Right renal cortex interstitium (tissue), 3 donors: ENCODE measurements around the gene TRAF2. TPM values are rescaled to one million over a fixed set of nuclear protein-coding genes. Genes with fewer than 3 reads are reported as not detected.

Experiments
- DNase-seq, 3 donors: peaks; one replicate each; pipeline ENCODE4 v3.0.0-alpha.2; 2013; ENCODE audit warnings: low read depth in 3 of 3, low spot score in 2 of 3
- polyA plus RNA-seq, 3 donors: library from polyadenylated mRNA; unstranded; fragments of 120-200 nt; gene quantifications; one replicate each; pipeline ENCODE4 v1.2.1, GENCODE V29; 2013; ENCODE audit not compliant: insufficient read length in 3 of 3

The TRAF2 gene
- polyA plus RNA-seq, 3 donors: 10.1 to 14.0 (median 10.1) TPM

DNA sequence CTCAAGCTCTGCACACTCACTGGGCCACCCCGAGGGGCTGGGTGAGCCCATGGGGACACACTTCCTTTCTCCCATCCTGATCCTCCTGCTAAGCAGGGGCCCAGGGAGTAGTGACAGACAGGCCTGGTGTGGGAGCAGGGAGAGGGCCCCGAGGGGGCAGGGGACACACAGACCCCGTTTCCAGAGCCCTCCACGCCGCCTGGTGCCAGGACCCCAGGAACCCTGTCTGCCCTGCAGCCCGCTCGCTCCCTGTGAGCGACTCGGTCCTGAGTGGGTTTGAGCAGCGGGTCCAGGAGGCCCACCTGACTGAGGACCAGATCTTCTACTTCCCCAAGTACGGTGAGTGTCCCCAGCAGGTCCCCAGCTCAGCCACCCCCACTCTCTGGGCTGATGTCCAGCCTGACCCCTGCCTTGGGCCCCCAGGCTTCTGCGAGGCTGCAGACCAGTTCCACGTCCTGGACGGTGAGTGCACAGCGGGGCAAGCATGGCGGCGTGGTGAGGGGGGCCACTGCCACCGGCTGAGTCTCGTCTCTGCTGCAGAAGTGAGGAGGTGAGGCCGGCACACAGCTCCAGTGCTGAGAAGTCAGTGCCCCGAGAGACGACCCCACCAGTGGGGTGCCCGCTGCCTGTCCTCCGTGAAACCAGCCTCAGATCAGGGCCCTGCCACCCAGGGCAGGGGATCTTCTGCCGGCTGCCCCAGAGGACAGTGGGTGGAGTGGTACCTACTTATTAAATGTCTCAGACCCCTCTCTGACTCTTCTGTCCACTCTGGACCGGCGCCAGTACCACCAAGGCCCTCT, 60.1 kb downstream of the TRAF2 start:
- no peak for DNase-seq

DNA sequence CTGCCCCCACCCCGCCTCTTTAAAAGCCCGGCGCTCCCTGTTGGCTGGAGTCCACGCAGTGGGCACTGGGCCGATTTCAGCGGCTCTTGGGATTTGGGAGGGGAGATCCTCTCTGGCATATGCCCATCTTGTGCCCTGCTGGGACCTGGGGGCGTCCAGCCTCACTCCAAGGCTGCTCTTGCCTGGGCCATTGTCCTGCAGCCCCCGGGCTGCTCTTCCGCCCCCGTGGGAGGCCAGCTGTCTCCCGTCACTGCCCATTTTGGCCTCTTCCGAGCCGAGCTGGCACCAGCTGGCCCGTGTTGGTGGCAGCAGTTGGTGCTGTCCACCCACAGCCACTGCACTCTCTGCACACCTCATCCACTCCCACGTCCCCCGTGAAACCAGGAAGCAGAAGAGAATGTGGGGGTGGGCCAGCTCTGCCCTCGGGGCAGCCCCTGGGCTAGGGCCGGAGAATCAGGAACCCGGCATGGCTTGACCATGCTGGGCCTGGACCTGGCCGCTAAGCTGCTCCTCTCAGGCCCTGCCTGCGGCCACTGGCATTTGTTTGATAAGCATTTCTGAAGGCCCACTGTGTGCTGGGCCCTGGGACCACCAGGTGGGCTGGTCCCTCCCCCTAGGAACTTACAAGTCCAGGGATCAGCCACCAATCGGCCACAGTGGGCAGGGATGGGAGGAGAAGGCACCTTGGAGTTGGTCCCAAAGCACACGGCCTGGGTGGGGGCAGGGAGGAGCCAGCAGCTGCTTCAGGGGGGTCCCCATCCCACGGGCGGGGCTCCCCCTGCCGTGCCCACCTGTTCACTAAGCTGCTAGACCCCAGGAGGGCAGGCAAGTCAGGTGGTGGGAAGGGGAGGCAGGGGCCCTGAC, 60.9 kb downstream of the TRAF2 start:
- DNase-seq: no peak

DNA sequence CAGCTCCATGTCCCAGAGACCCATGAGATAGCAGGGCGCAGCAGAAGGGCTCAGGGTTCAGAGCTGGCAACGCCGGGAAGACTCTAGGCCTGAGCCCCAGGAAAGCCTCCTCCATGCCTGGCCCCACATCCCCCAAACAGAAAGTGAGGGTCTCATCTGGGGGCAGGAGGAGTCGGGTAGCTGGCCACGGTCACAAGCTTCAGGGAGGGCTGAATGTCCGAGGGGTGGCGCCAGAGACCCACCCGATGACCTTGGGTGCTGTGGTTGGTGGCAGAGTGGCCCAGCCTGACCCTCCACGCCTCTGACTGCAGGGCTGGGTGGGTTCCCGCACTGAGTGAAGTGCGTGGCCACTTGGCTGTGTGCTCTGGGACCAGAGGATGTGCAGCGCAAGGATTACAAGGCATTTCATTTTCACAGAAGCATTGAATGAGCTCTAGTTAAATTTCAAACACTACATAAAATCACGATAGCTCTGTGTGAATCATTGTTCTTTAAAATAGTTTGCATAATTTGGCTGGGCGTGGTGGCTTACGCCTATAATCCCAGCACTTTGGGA, 61.7 kb downstream of the TRAF2 start:
- DNase-seq: no peak

DNA sequence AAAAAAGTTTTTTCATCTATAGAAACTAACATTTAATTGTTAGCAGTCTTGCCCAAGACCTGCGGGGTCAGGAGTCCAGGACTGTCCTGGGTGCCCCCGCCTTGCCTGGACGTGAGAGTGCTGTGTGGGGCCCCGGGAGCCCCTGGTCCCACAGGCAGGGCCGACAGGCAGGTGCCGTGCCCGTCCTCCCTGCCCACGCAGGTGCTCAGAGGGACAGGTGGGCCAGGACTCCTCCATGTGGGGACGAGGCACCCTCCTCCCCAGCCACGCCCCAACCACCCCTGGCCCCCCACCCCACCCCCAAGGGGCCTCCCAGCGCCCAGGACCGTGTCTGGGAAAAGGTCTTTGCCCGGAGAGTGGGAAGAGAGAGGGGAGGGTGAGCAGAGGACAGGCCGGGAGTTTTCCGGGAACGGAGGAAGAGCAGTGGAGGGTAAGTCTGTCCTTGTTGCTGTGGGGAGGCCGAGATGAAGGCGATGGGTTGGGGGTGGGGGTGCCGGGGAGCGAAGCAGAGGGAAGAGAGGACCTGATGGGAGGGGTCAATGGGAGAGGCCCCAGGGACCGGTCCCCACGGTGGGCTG, 63.0 kb downstream of the TRAF2 start:
- no peak for DNase-seq

DNA sequence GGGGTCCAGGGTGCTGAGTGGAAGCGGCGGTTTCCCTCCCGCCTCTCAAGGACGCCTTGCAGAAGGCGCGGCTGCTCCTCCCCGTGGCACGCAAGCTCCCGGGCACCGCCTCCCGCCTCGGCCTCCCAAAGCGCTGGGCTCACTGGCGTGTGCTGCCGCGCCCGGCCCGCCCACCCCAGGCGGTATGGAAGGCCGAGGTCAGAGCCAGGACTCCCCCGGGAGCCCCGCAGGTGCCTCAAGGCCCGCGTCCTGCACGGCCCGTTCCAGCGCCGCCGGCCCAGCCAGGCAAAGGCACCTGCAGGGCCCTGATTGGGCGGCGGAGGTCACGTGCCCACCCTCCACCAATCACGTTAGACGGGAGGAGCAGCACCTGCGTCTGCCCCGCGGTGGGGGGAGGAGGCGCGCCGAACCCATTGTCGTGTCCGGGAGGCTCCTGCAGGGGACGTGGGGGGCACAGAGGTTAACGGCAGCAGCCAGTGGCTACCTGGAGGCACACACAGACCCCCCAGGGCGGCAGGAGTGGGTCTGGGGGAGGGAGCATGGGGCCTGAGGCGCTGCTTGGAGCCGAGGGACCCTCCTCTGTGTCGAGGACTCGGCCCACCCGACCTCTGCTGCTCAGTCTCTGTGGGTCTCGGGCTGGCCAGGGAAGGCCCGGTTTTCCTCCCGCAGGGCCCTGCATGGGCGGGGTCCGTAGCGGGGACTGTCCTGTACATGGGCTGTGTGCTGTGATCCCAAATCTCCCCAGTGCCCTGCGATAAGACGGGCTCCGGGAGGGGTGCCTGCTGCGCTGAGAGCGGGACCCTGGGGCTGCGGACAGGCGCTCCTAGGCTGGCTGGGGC, 63.7 kb downstream of the TRAF2 start:
- peak; percentile 67 to 87 (median 77) for DNase-seq

DNA sequence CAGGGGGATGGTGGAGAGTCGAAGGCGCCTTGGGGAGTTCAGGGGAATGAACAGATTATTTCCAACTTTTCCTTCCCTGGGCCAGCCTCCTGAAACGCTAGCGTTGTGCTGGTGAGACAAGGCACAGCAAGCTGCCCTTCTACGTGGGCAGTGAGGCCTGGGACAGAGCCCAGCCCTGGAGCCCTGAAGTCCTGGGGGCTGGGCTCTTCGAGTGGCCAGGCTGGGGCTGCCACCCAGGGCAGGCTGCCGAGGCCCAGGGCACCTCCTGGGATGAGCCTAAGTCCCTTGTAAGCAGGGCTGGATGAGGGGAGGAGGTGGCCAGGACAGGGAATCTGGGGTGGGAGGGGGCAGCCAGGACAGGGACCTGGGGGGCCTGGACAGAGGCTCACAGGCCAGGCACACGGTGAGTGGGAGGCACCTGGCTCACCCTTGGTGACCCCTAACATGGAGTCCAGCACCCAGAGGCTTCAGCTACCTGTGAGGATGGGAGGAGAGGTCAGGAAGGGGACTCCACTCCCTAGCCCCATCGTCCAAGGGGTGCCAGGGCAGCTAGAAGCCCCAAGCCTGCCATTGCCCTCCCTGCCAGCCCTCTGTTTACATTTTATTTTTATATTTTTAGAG, 64.5 kb downstream of the TRAF2 start:
- no peak for DNase-seq

DNA sequence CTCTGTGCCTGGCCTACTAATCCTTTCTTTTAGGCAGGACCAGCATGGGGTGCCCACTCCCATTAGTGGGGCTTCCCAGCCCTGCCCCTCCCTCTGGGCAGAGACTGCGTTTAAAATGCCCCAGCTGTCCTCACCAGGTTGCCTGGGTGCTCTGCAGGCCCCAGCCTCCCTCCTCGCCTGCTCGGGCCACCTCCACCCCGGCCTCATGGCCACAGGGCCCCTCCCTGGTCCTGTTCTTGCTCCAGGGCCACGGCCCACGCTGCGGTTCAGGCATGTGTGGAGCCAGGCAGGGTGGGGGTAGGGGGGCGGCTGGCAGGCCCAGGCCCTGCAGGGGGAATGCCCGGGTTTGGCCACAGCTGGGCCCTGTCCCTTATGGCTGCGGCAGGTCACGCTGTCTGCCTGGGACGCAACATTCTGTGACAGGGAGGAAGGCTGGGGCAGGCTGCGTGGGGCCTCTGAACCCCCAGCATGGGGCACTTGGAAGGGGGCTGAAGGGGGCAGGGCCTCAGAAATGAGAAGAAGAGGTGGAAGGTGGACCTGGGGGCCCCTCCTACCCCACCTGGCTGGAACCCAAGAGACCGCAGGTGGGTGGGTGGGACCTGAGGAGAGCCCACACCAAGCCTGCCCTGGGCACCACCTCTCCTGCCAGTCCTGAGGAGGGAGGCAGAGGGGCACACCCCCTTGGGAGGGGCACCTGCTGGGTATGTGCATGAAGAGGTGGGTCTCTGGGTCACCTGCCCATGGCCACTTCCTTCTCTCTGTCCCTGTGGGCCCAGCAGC, 65.4 kb downstream of the TRAF2 start, which contains the start of gene LCN12:
Gene LCN12 (plus strand): TSS at position 733 of the 780 bp plus-strand sequence. CDS start 55 bp downstream, outside the sequence.
- DNase-seq: no peak

DNA sequence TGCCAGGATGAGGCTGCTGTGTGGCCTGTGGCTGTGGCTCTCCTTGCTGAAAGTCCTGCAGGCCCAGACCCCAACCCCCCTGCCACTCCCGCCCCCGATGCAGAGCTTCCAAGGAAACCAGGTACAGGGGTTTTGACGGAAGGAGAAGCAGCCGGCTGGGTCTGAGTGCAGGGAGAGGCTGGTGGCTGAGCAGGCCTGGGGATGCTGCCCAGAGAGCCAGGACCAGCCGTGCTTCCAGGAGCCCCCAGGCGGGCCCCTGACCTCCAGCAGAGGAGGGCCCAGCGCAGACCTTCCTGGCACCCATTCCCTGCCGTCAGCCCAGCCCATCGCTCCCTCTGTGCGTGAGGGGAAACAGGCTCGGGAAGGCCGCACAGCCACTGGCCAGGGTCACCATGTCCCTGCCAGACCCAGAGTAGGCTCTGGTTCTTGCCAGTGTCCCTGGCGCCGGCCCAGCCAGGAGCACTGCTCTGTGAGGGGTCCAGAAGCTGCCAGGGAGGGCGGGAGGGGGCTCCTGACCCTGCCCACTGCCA, 66.1 kb downstream of the TRAF2 start:
- DNase-seq: no peak

DNA sequence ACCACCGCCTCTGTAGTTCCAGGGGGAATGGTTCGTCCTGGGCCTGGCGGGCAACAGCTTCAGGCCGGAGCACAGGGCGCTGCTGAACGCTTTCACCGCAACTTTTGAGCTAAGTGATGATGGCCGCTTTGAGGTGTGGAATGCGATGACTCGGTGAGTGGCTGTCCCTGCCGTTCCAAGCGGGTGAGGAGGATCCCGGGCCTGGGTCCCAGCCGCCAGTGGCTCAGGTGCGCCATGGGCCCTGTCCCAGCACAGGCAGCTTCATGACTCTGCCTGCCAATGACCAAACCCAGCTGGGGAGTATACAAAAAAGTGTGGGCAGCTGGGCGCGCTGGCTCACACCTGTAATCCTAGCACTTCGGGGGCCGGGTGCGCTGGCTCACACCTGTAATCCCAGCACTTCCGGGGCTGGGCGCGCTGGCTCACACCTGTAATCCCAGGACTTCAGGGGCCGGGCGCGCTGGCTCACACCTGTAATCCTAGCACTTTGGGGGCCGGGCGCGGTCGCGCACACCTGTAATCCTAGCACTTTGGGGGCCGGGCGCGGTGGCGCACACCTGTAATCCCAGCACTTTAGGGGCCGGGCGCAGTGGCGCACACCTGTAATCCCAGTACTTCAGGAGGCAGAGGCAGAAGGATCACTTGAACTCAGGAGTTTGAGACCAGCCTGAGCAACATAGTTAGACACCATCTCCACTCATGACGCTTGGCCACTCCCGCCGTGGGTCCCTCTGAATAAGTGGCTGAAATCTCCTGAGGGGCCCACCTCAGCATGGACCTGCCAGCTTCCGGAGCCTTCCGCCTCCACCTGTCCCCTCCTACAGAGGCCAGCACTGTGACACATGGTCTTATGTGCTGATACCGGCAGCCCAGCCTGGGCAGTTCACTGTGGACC, 66.8 kb downstream of the TRAF2 start:
- DNase-seq: no peak

DNA sequence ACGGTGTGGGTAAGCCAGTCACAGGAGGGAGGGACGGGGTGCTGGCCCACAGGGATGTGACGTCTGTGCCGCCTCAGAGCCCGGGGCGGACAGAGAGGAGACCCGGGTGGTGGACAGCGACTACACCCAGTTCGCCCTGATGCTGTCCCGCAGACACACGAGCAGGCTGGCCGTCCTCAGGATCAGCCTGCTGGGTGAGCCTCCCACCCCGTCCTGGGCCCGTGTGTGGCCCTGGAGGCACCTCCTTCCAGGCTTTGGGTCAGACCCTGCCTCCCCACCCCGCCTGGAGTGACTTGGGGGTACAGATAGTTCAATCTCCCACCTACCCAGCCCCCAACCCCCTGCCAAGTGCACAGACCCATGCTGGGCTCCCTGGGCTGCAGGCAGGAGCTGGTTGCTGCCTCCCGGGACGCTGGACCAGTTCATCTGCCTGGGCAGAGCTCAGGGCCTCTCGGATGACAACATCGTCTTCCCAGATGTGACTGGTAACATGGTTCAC, 67.5 kb downstream of the TRAF2 start:
- DNase-seq: no peak

DNA sequence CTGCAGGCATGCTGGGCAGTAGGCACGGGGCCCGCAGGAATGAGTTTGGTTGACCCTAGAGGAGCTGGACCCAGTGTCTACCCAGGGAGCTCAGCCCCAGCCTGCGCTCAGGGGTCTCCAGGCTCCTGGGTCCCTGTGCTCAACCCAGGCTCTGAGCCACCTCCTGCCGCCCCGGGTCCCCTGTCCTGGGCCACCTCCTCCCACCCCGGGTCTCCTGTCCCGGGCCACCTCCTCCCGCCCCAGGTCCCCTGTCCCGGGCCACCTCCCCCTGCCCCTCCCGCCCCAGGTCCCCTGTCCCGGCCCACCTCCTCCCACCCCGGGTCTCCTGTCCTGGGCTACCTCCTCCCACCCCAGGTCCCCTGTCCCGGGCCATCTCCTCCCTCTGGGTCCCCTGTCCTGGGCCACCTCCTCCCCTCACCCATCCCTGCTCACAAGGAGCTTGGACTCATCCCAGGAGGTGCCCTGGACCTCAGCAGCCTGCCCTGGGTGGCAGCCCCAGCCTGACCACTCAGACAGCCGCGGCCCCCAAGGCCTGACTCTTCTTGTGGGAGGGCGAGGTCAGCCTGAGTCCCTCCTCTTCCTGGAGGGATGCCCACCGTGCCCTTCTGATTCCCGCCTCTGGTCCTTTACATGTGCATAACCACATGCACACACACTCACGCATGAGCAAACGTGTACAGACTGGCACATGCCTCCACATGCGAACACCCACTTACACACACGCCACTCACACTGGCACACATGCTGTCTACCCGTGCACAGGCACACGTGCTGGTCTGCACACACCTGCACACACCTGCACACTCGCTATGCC, 68.2 kb downstream of the TRAF2 start:
- DNase-seq: no peak

DNA sequence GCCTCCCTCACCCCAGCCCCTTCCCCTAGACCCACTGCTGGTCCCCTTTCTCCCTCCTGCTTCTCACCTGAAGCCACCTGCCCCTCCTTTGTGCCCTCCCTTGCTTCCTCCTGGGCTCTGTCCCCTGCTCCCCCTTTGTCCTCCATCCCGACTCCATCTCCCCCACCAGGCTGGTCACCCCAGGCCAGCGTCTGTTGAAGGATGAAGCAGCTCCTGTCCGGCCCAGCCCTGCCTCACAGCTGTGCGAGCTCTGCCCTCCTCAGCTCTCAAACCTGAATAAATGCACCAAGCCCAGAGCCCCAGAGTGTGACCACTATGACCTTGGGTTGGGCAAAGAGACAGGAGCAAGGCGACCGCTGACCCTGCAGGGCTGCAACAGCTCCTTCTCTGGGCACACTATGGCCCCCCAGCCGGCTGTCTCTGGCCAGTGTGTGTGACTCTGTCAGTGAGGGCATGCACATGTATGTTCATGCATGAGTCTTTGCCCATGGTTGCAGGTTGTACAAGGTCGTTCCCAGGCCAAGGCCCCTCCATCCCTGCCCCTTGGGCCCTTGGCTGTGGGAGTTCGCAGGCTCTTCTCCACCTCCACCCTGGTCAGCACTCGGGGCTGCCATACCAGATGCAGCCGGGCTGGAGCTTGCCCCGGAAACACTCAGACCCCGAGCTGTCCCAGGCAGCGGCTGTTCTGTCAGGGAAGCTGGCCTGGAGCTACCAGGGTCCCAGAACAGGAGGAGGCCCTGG, 69.1 kb downstream of the TRAF2 start:
- no peak for DNase-seq

DNA sequence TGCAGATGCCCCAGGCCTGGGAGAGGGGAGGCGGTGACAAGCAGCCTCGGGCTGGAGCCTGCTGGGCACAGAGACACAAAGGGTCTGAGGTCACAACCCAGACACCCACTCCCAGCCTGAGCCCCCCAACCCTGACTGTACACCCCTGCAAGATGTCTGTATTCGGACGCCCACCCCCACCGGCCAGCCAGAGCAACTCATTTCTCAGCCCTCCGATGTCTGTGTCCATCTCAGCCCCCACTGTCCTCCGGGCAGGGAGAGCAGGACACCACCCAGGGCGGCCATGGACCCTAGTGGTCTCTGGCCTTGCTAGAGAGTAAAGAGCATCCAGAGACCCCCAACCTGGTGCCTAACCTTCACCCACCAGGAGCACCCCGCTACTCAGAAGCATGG, 69.6 kb downstream of the TRAF2 start:
- DNase-seq: no peak

DNA sequence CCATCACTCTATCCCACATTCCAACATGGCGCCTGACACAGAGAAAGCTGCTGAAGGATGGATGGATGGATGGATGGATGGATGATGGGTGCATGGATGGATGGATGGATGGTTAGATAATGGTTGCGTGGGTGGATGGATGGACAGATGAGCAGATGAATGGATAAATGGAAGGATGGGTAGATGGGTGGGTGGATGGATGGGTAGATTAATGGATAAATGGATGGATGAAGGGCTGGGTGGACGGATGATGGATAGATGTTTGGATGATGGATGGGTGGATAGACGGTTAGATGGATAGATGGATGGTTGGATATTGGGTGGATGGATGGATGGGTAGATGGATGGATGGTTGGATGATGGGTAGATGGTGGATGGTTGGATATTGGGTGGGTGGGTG, 70.3 kb downstream of the TRAF2 start:
- DNase-seq: no peak

DNA sequence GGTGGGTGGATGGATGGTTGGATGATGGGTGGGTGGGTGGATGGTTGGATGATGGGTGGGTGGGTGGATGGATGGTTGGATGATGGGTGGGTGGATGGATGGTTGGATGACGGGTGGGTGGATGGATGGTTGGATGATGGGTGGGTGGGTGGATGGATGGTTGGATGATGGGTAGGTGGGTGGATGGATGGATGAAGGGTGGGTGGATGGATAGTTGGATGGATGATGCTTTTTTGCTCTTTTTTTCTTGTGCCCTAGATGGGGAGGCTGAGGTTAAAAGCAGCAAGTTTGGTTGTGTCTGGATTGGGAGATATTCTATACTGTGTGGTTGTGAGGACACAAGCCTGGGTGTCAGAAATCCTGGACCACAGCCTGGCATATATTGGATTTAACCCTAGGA, 71.1 kb downstream of the TRAF2 start:
- DNase-seq: no peak

DNA sequence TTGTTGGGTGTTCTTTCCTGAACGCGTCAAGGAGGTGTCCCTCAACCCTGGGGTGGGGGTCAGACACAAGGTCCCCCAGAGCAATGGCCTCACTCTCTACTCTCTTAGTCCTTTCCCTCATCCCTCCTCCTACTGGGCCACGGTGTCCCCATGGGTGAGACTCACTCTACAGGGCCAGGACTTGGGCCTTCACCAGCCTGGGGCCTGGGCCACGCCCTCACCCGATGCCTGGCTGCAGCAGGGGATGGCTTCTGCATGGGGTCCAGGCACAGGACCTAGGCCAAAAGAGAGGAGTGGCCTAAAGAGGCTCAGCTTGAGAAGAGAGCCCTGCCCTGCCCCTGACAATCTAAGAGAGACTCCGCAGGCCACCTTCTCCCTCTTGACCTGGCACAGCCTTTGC, 71.6 kb downstream of the TRAF2 start:
- DNase-seq: no peak
